GM23338 (cell line): Measurements from ENCODE around the gene QPCTL. TPM values are rescaled to one million over a fixed set of nuclear protein-coding genes. Genes with fewer than 3 reads are reported as not detected.
A peak's percentile ranks its signal among the peaks of the same experiment; 100 is the strongest.

Experiments
- ATAC-seq: fragments of 200-7000 bp; cut with Tn5 transposase; 3 replicates; pipeline ENCODE4 v1.9.1; 2020
- DNase-seq: peaks from one replicate; pipeline ENCODE4 v3.0.0-alpha.2; 2015; ENCODE audit warnings: low spot score
- H2AFZ ChIP-seq: fragments of 200-600 bp; sonication (generic); 2 replicates; pipeline ENCODE4 v1.8.0; 2016; ENCODE audit warnings: antibody characterized with exemption, mild to moderate bottlenecking, moderate library complexity
- H3F3A ChIP-seq: fragments of 200-600 bp; sonication (generic); replicated peaks from 2 replicates; pipeline ENCODE4 v1.8.0; 2017; ENCODE audit warnings: antibody characterized with exemption, mixed run types, low read depth
- H3K27ac ChIP-seq: fragments of 200-600 bp; sonication (generic); 2 replicates; pipeline ENCODE4 v1.6.1; 2016; ENCODE audit warnings: low read depth
- H3K27me3 ChIP-seq: fragments of 200-600 bp; sonication (generic); 2 replicates; pipeline ENCODE4 v1.8.0; 2016; ENCODE audit warnings: mild to moderate bottlenecking, mixed run types, moderate library complexity; ENCODE audit not compliant: insufficient read depth
- H3K36me3 ChIP-seq: fragments of 200-600 bp; sonication (generic); 2 replicates; pipeline ENCODE4 v1.8.0; 2016; ENCODE audit warnings: mild to moderate bottlenecking; ENCODE audit not compliant: insufficient read depth
- H3K4me1 ChIP-seq: fragments of 200-600 bp; sonication (generic); 2 replicates; pipeline ENCODE4 v1.8.0; 2016; ENCODE audit warnings: mild to moderate bottlenecking, moderate library complexity; ENCODE audit not compliant: insufficient read depth
- H3K4me2 ChIP-seq: fragments of 200-600 bp; sonication (generic); 2 replicates; pipeline ENCODE4 v1.7.1; 2017; ENCODE audit warnings: mixed run types
- H3K4me3 ChIP-seq: fragments of 200-600 bp; sonication (generic); 2 replicates; pipeline ENCODE4 v1.6.1; 2016; ENCODE audit warnings: mixed run types
- H3K79me2 ChIP-seq: fragments of 200-600 bp; sonication (generic); replicated peaks from 2 replicates; pipeline ENCODE4 v1.8.0; 2017; ENCODE audit warnings: mild to moderate bottlenecking; ENCODE audit not compliant: insufficient read depth
- H3K9me2 ChIP-seq: fragments of 200-600 bp; sonication (generic); 2 replicates; pipeline ENCODE4 v1.8.0; 2017; ENCODE audit not compliant: insufficient read depth
- H4K20me1 ChIP-seq: fragments of 200-600 bp; sonication (generic); replicated peaks from 2 replicates; pipeline ENCODE4 v1.8.0; 2017; ENCODE audit warnings: mild to moderate bottlenecking; ENCODE audit not compliant: insufficient read depth
- H3K27ac Mint-ChIP-seq: 2 replicates; pipeline ENCODE4 v1.8.0; 2020; ENCODE audit warnings: inconsistent platforms, mild to moderate bottlenecking, moderate library complexity, mixed read lengths
- H3K27me3 Mint-ChIP-seq: 3 replicates; pipeline ENCODE4 v1.8.0; 2022; ENCODE audit warnings: low read depth, mild to moderate bottlenecking, moderate library complexity, mixed read lengths, inconsistent platforms; ENCODE audit not compliant: insufficient read depth, poor library complexity
- H3K36me3 Mint-ChIP-seq: 3 replicates; pipeline ENCODE4 v1.8.0; 2021; ENCODE audit warnings: low read depth, mild to moderate bottlenecking, inconsistent platforms, moderate library complexity, mixed read lengths
- H3K4me1 Mint-ChIP-seq: 3 replicates; pipeline ENCODE4 v1.8.0; 2020; ENCODE audit warnings: mild to moderate bottlenecking, inconsistent platforms, mixed read lengths
- H3K4me3 Mint-ChIP-seq: 3 replicates; pipeline ENCODE4 v1.8.0; 2021; ENCODE audit warnings: moderate library complexity, mild to moderate bottlenecking, inconsistent platforms, mixed read lengths
- H3K9me3 Mint-ChIP-seq: 3 replicates; pipeline ENCODE4 v1.8.0; 2020; ENCODE audit warnings: moderate library complexity, mild to moderate bottlenecking, inconsistent platforms, mixed read lengths
- CREB1 ChIP-seq: fragments of 250-450 bp; sonication (Bioruptor Pico); IDR thresholded peaks from 2 replicates; pipeline ENCODE4 v1.5.0; 2020; ENCODE audit warnings: low read depth, mild to moderate bottlenecking, moderate library complexity
- CTCF ChIP-seq, 2 experiments: fragments of 200-600 bp in 1 of 2; sonication (generic) in 1 of 2; conservative IDR thresholded peaks; 2 replicates each; pipeline versions ENCODE4 v1.5.1 to v1.6.1; 2016 to 2017; ENCODE audit warnings: antibody characterized with exemption in 2 of 2, low read depth in 2 of 2, mild to moderate bottlenecking in 2 of 2, moderate library complexity in 1 of 2
- ETS1 ChIP-seq: IDR thresholded peaks from 2 replicates; pipeline ENCODE4 v1.6.1; 2016; ENCODE audit warnings: antibody characterized with exemption
- EZH2 ChIP-seq: fragments of 200-600 bp; sonication (generic); IDR thresholded peaks from one replicate; pipeline ENCODE4 v1.8.0; 2017; ENCODE audit warnings: antibody characterized with exemption, mild to moderate bottlenecking, low read depth; ENCODE audit not compliant: unreplicated experiment
- JUNB ChIP-seq: IDR thresholded peaks from one replicate; pipeline ENCODE4 v1.6.1; 2016; ENCODE audit warnings: antibody characterized with exemption; ENCODE audit not compliant: unreplicated experiment
- POLR2AphosphoS5 ChIP-seq: IDR thresholded peaks from 2 replicates; pipeline ENCODE4 v1.6.1; 2016; ENCODE audit warnings: antibody characterized with exemption, low read depth
- STAT1 ChIP-seq: IDR thresholded peaks from one replicate; pipeline ENCODE4 v1.6.1; 2016; ENCODE audit warnings: antibody characterized with exemption; ENCODE audit not compliant: unreplicated experiment
- ZNF462 ChIP-seq: fragments of 250-450 bp; sonication (Bioruptor Pico); IDR thresholded peaks from 2 replicates; pipeline ENCODE4 v1.5.0; 2020; ENCODE audit warnings: mild to moderate bottlenecking, moderate library complexity
- long read RNA-seq: library from polyadenylated mRNA; unstranded; transcript quantifications from one replicate; pipeline ENCODE4 v2.0.0, GENCODE V29; 2020; ENCODE audit not compliant: unreplicated experiment
- polyA plus RNA-seq: library from polyadenylated mRNA; unstranded; fragments of >200 nt; fragmentation: Nextera tagmentation; extraction: Ambion mirVana; gene quantifications from 2 replicates; pipeline ENCODE4 v1.2.1, GENCODE V29; 2016
- total RNA-seq: library from RNA; depleted of rRNA; stranded (reverse); fragments of >200 nt; shearing (Covaris generic); gene quantifications from 2 replicates; pipeline ENCODE4 v1.2.3, GENCODE V29; 2014; rRNA removed

QPCTL gene
- total RNA-seq = 23.0 and 26.2 TPM in 2 replicates
- polyA plus RNA-seq = 8.6 and 10.6 TPM in 2 replicates
- long read RNA-seq, partial matches to known transcripts = 1 of 5 reads
- long read RNA-seq, other reads (novel, unspliced or antisense) = 1 of 5 reads

GRCh38 chr19:45692187-45693105, at the start of gene QPCTL:
QPCTL (plus strand) TSS chr19:45692666; CDS start chr19:45692704, 38 bp downstream.
- peaks cover 23% of the 10 kb centered on the region for H3K36me3 ChIP-seq
- peak; percentile 100 for DNase-seq
- Mint-ChIP-seq H3K27ac (peak within 1 kb of the TSS; percentile 99), H3K4me3 (peak within 1 kb of the TSS; percentile 95), H3K9me3 (no peaks in the 10 kb centered on the region; the same call in 1 of the 3 replicates), H3K36me3 (peaks cover 56% of the 10 kb centered on the region), H3K27me3 (peaks cover 16% of the 10 kb centered on the region), H3K4me1 (peaks cover 4% of the 10 kb centered on the region)
- peaks cover 22% of the 10 kb centered on the region for H4K20me1 ChIP-seq
- H3K4me2 ChIP-seq = peak within 1 kb of the TSS; percentile 100
- peak; percentile 92 for ATAC-seq
- TF ChIP-seq CREB1 (CRISPR knock-in tag) (peak; percentile 71), POLR2AphosphoS5 (peak; percentile 94), ZNF462 (CRISPR knock-in tag) (no peak), JUNB (no peak), ETS1 (peak; percentile 25; the same call in 1 of the 2 replicates), STAT1 (no peak), CTCF (conservative IDR thresholded peaks at IDR 0.05; ENCODE audit: low read depth in 2 of 2) (0 out of 4 replicates have a peak, but pooled peaks of 1 of the 2 experiments have one; percentile 3), EZH2 (no peak)
- no peaks in the 10 kb centered on the region for H3K27me3 ChIP-seq
- peak within 1 kb of the TSS; percentile 91 for H3K4me3 ChIP-seq
- peak within 1 kb of the TSS; percentile 86 for H3K27ac ChIP-seq
- peaks cover 11% of the 10 kb centered on the region; the same call in 1 of the 2 replicates for H3F3A ChIP-seq
- no peak within 1 kb of the TSS for H2AFZ ChIP-seq
- H3K9me2 ChIP-seq = no peaks in the 10 kb centered on the region
- H3K4me1 ChIP-seq = peaks cover 9% of the 10 kb centered on the region
- peaks cover 31% of the 10 kb centered on the region for H3K79me2 ChIP-seq
